ENCODE data around the gene HUS1.

HUS1 gene

GRCh38 chr7:47937065-47937687 is 42.2 kb downstream of the HUS1 start:
- DNase-seq (ENCODE audit: low read depth, low spot score), result no peak
- H3K4me3 ChIP-seq (ENCODE audit: low read depth, low read length), result no peak overlapping the region
- ChIA-PET CTCF (interaction anchor here (1.2 to 6.0 kb wide), 3 partner anchors 10 to 671 kb away, joined by 3 to 35 read pairs (median 3); partner anchors contain the start of gene PKD1L1), POLR2A (no interaction called here)
- TF ChIP-seq CTCF (IDR thresholded peaks at IDR 0.05; ENCODE audit: insufficient read depth, low read length, missing control alignments), result no peak

- no peak overlapping the region for H3K4me3 ChIP-seq (ENCODE audit: low read depth, low read length)
- ChIA-PET POLR2A (no interaction called here), CTCF (interaction anchor here (0.6 to 6.0 kb wide), 3 partner anchors 9 to 670 kb away, joined by 3 to 35 read pairs (median 5); partner anchors contain the start of gene PKD1L1)
- no peak for DNase-seq (ENCODE audit: low read depth, low spot score)
- no peak for TF ChIP-seq CTCF (IDR thresholded peaks at IDR 0.05; ENCODE audit: insufficient read depth, low read length, missing control alignments)
These were observed 43.1 kb downstream of the HUS1 start for GRCh38 chr7:47936323-47936722.

- H3K4me3 ChIP-seq (ENCODE audit: low read depth, low read length), result no peak overlapping the region
- no peak for TF ChIP-seq CTCF (IDR thresholded peaks at IDR 0.05; ENCODE audit: insufficient read depth, low read length, missing control alignments)
- ChIA-PET POLR2A (no interaction called here), CTCF (interaction anchor here (1.1 to 5.2 kb wide), 3 partner anchors 10 to 175 kb away, joined by 3 to 32 read pairs (median 4); no protein-coding TSS in a partner anchor)
- no peak for DNase-seq (ENCODE audit: low read depth, low spot score)
These were observed 44.1 kb downstream of the HUS1 start for GRCh38 chr7:47935336-47935735.

DNA sequence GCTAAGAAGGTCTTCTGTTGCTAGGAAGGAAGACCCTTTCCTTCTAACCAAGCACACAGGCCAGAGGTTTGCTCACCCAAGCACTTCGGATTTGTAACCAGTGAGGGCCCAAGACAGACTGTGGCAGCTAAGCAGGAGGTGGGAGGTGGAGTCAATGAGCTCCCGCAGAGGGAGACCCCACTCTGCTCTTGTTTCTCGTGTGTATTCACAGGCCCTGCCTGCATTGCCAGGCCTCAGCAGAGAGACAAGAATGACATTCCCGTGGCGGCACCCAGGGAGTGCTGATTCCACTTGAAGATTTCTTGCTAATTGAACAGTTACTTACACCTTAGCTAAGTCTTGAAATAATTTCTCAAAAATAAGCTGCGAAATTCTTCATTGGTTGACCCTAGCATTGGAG is 44.6 kb downstream of the HUS1 start:
- no peak for TF ChIP-seq CTCF (IDR thresholded peaks at IDR 0.05; ENCODE audit: insufficient read depth, low read length, missing control alignments)
- ChIA-PET POLR2A (no interaction called here), CTCF (interaction anchor here (1.1 to 5.2 kb wide), 3 partner anchors 10 to 176 kb away, joined by 3 to 32 read pairs (median 4); no protein-coding TSS in a partner anchor)
- no peak for DNase-seq (ENCODE audit: low read depth, low spot score)
- no peak overlapping the region for H3K4me3 ChIP-seq (ENCODE audit: low read depth, low read length)

DNA sequence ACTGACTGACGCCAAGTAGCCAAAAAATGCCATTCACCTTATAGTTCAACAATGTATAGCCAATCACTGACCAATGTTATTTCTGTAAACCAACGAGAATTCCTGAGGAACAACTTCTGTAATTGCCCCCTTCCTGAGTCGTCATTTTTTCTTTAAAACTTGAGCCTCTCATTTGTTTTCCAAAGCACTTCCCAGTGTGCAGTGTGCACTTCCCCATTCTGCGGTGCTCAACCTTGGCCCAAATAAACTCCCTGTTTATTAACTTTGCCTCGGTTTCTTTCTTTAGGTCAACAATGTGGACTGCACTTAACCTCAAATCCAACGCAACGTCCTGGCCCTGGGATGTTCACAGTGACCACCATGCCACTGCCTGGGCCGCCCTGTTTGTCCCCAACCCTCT is 46.2 kb downstream of the HUS1 start:
- DNase-seq (ENCODE audit: low read depth, low spot score), result no peak
- TF ChIP-seq CTCF (IDR thresholded peaks at IDR 0.05; ENCODE audit: insufficient read depth, low read length, missing control alignments), result no peak
- ChIA-PET CTCF (interaction anchor here (5.2 kb wide), 1 partner anchor 12 kb away, joined by 32 read pairs; no protein-coding TSS in a partner anchor), POLR2A (no interaction called here)
- no peak overlapping the region for H3K4me3 ChIP-seq (ENCODE audit: low read depth, low read length)

GRCh38 chr7:47932466-47933037 is 46.9 kb downstream of the HUS1 start:
- CTCF ChIA-PET, result interaction anchor here (5.2 kb wide), 1 partner anchor 13 kb away, joined by 32 read pairs; no protein-coding TSS in a partner anchor
- H3K4me3 ChIP-seq (ENCODE audit: low read depth, low read length), result no peak overlapping the region
- TF ChIP-seq CTCF (IDR thresholded peaks at IDR 0.05; ENCODE audit: insufficient read depth, low read length, missing control alignments), result no peak
- DNase-seq (ENCODE audit: low read depth, low spot score), result no peak
- POLR2A ChIA-PET, result no interaction called here

Measured in AG04449 (cell line).